ENCODE data around the gene UBXN11.

UBXN11 gene

DNA sequence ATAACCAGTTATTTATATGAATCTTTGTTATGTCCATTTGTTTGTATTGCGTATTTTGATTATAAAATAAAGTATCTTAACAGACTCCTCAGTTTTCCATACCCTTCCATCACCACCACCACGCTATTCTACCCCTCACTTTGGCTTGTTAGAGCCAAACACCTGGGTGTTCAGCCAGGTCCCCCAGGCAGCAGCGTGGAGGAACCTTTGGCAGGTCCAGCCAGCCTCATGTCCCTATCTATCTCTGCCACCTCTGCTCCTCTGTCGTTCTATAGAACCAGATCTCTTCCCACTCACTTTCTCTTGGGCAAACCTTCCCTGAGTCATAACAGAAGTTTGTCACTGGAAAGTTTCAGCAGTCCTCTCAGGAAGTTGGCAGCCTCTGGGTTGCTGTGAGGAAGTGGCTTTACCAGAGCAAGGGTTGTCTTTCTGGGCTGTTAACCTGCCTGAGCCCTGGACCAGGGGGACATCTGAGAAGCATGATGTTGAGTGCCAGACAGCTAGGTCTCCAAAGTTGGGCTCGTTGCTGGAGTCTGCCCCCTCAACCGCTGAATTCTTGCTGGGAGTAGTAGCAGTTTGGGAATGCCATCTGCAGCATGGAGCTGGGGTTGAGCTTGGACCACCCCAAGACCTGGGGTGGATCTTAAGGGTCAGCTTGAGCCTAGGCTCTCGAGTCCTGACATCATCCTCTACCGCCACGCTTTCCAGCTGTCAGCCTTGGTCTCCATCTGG is 27.5 kb downstream of the UBXN11 start:
- Histone ChIP-seq H3K27me3 (ENCODE audit: control insufficient read depth, insufficient read depth, low read length) (no peaks in the 10 kb centered on the region), H3K36me3 (ENCODE audit: control insufficient read depth, insufficient read depth, low read length) (no peaks in the 10 kb centered on the region), H3K4me1 (ENCODE audit: control insufficient read depth, insufficient read depth, low read length) (peaks cover 74% of the 10 kb centered on the region), H3K9ac (ENCODE audit: low read length) (peak overlapping the region; percentile 86), H3K4me3 (ENCODE audit: low read length) (peak overlapping the region; percentile 75), H3K9me3 (ENCODE audit: control insufficient read depth, low read length) (no peaks in the 10 kb centered on the region)

DNA sequence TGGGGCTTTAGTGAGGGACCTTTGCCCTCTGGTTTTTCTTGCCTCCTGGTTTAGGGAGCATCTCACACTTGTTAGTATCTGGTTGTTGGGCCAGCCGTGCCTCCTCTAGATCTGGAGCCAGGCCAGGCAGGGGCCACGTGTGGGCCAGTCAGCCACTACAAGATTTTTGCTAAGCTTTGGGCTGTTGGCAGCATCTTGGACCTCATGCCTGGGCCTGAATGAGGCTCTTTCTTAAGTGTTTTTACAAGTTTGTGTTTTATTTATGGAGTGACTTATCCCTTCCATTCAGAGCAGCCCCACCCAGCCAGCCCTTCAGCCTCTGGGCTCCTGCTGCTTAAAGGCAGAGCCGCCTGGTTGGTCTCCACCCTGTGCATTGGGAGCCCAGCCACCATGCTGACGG is 28.1 kb downstream of the UBXN11 start:
- H3K9me3 ChIP-seq (ENCODE audit: control insufficient read depth, low read length): no peaks in the 10 kb centered on the region

DNA sequence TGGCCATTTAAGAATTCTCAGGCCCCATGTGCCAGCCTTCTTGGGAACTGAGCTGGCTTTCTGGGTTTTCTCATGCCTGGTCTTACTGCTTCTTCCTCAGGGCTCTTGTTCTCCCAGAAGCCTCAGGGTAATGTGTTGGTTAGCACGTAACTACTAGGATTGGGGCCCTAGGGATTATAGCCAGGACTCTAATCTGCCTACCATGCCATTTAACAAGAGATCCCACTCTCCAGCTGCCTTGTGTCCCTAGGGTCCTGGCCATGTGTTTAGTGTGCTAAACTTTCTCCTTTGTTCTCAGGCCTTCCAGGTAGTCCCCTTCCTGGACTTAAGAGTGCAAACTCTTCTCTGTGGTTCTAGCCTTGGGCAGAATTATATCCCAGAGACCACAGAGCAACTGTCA is 28.7 kb downstream of the UBXN11 start:
- peaks cover 63% of the 10 kb centered on the region for H3K4me1 ChIP-seq (ENCODE audit: control insufficient read depth, insufficient read depth, low read length)
- no peaks in the 10 kb centered on the region for H3K36me3 ChIP-seq (ENCODE audit: control insufficient read depth, insufficient read depth, low read length)

More for the DNA sequence above, 28.1 kb downstream of the UBXN11 start:
- H3K36me3 ChIP-seq (ENCODE audit: control insufficient read depth, insufficient read depth, low read length): no peaks in the 10 kb centered on the region
- H3K4me1 ChIP-seq (ENCODE audit: control insufficient read depth, insufficient read depth, low read length): peaks cover 69% of the 10 kb centered on the region
- H3K27me3 ChIP-seq (ENCODE audit: control insufficient read depth, insufficient read depth, low read length): no peaks in the 10 kb centered on the region
- no peak overlapping the region for H3K4me3 ChIP-seq (ENCODE audit: low read length)
- peak overlapping the region; percentile 86 for H3K9ac ChIP-seq (ENCODE audit: low read length)

DNA sequence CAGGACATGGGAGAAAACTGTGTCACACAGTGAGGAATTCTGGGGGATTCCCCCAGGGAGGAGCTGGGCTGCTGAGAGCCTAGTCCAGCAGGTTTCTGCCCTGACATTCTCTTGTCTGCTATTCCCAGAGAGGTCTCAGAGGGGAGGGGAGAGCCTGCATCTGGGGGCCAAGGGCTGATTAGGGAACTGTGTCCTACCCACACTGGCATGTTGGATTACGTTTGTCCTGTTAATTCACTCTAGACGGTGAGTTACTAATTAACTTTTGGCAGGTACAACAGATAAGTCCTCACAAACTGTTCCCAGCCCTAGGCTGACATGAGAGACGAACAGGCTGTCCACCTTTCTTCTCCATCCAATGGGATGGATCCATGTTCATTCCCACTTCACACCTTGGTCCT is 29.2 kb downstream of the UBXN11 start:
- no peaks in the 10 kb centered on the region for H3K36me3 ChIP-seq (ENCODE audit: control insufficient read depth, insufficient read depth, low read length)
- no peaks in the 10 kb centered on the region for H3K27me3 ChIP-seq (ENCODE audit: control insufficient read depth, insufficient read depth, low read length)
- H3K9ac ChIP-seq (ENCODE audit: low read length): peak overlapping the region; percentile 86
- H3K4me1 ChIP-seq (ENCODE audit: control insufficient read depth, insufficient read depth, low read length): peaks cover 62% of the 10 kb centered on the region
- H3K4me3 ChIP-seq (ENCODE audit: low read length): no peak overlapping the region
- H3K9me3 ChIP-seq (ENCODE audit: control insufficient read depth, low read length): no peaks in the 10 kb centered on the region

More for the DNA sequence above, 28.7 kb downstream of the UBXN11 start:
- H3K9ac ChIP-seq (ENCODE audit: low read length): peak overlapping the region; percentile 86
- H3K4me3 ChIP-seq (ENCODE audit: low read length): no peak overlapping the region
- no peaks in the 10 kb centered on the region for H3K27me3 ChIP-seq (ENCODE audit: control insufficient read depth, insufficient read depth, low read length)
- H3K9me3 ChIP-seq (ENCODE audit: control insufficient read depth, low read length): no peaks in the 10 kb centered on the region

DNA sequence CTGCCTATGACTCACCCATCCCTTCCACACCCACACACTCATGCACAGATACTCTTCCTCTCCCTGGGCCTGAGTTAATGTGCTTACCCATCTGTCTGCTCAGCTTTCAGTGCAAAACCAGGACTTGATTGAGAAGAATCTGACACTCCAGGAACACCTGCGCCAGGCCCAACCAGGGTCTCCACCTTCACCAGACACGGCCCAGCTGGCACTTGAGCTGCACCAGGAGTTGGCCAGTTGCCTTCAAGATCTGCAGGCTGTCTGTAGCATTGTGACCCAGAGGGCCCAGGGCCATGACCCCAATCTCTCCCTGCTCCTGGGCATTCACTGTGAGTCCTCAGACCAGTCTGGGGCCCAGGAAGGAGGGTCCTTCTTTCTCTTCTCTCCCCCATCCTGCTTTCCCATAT is 30.0 kb downstream of the UBXN11 start:
- Histone ChIP-seq H3K4me3 (ENCODE audit: low read length) (no peak overlapping the region), H3K36me3 (ENCODE audit: control insufficient read depth, insufficient read depth, low read length) (no peaks in the 10 kb centered on the region), H3K9ac (ENCODE audit: low read length) (peak overlapping the region; percentile 86), H3K9me3 (ENCODE audit: control insufficient read depth, low read length) (no peaks in the 10 kb centered on the region), H3K4me1 (ENCODE audit: control insufficient read depth, insufficient read depth, low read length) (peaks cover 55% of the 10 kb centered on the region), H3K27me3 (ENCODE audit: control insufficient read depth, insufficient read depth, low read length) (no peaks in the 10 kb centered on the region)

DNA sequence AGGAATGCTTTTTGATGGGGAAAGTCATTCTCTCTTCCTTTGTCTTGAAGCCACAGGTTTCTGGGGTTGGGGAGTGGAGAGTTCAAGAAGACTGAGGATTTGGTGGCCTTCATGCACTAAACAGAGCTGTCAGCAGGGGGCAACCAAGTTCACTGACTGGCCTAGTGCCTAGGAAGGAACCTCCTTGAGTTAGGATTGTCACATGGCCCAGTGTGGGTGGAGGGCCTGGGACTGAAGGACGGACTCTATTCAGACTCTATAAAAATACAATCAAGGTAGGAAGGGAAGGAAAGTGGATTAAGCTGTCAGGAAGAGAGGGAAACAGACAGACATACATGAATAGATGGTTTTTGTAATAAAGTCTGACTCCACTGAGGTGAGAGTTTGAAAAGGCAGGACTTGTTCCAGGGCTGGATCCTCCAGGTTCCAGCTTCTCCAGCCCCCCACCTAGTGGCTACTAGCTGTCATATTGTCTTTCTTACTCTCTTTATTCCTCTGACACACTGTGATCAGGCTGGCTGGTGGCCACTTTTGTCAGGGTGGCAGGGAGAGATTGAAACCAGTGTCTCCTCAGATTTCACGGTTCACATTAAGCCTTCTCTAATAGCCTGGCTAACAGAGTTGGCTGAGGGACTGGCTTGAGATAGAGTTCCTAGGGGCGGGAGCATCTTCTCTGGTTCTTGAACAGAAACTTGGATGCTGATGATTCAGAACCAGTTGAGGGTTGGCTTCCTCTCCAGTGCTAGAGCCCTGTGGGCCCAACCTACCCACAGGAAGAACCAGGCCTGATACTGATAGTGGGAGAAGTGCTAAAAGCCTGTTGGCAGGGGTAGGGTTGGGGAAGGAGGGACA is 30.6 kb downstream of the UBXN11 start:
- H3K4me3 ChIP-seq (ENCODE audit: low read length): no peak overlapping the region
- H3K9ac ChIP-seq (ENCODE audit: low read length): peak overlapping the region; percentile 86
- H3K4me1 ChIP-seq (ENCODE audit: control insufficient read depth, insufficient read depth, low read length): peaks cover 49% of the 10 kb centered on the region
- no peaks in the 10 kb centered on the region for H3K36me3 ChIP-seq (ENCODE audit: control insufficient read depth, insufficient read depth, low read length)
- H3K9me3 ChIP-seq (ENCODE audit: control insufficient read depth, low read length): no peaks in the 10 kb centered on the region
- H3K27me3 ChIP-seq (ENCODE audit: control insufficient read depth, insufficient read depth, low read length): no peaks in the 10 kb centered on the region

DNA sequence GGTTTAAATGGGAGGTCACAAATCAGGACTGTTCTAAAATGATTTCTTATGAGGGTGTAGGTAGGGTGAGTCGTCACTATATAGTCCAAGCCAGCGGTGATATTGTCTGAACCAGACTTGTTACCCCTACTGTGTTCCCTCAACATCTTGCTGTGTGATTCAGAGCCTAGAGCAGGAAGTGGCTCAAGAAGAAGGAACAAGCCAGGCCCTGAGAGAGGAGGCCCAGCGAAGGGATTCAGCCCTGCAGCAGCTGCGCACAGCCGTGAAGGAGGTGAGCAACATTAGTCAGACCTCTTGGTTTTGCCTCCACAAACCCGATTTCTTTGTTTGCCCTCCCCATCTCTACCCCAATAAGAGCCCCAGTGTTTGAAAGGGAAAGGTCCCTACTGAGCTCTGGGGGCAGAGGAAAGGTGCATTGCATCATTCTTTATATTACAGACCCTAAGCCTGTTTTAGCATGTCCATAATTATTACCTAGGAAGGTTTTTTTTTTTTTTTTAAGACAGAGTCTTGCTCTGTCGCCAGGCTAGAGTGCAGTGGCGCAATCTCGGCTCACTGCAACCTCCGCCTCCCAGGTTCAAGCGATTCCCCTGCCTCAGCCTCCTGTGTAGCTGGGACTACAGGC is 31.5 kb downstream of the UBXN11 start:
- H3K4me1 ChIP-seq (ENCODE audit: control insufficient read depth, insufficient read depth, low read length): peaks cover 45% of the 10 kb centered on the region
- H3K9ac ChIP-seq (ENCODE audit: low read length): no peak overlapping the region
- H3K36me3 ChIP-seq (ENCODE audit: control insufficient read depth, insufficient read depth, low read length): no peaks in the 10 kb centered on the region
- no peaks in the 10 kb centered on the region for H3K27me3 ChIP-seq (ENCODE audit: control insufficient read depth, insufficient read depth, low read length)
- no peaks in the 10 kb centered on the region for H3K9me3 ChIP-seq (ENCODE audit: control insufficient read depth, low read length)
- no peak overlapping the region for H3K4me3 ChIP-seq (ENCODE audit: low read length)

DNA sequence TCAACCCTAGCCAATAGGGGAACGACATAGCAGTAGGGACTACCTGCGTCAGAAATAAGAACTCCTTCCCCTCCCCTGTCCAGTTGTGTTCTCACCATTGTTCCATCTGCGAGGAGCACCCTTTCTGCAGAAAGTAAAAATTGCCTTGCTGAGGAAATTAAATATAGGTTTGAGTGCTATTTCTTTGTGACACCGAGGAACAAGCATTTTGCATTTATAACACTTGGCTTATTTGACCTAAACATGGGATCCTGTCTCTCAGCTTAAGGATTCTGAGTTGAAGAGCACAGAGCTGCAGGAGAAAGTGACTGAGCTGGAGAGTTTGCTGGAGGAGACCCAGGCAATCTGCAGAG is 37.3 kb downstream of the UBXN11 start:
- Histone ChIP-seq H3K27me3 (ENCODE audit: control insufficient read depth, insufficient read depth, low read length) (no peaks in the 10 kb centered on the region), H3K9me3 (ENCODE audit: control insufficient read depth, low read length) (no peaks in the 10 kb centered on the region), H3K36me3 (ENCODE audit: control insufficient read depth, insufficient read depth, low read length) (no peaks in the 10 kb centered on the region), H3K4me1 (ENCODE audit: control insufficient read depth, insufficient read depth, low read length) (no peaks in the 10 kb centered on the region), H3K4me3 (ENCODE audit: low read length) (no peak overlapping the region), H3K9ac (ENCODE audit: low read length) (no peak overlapping the region)

DNA sequence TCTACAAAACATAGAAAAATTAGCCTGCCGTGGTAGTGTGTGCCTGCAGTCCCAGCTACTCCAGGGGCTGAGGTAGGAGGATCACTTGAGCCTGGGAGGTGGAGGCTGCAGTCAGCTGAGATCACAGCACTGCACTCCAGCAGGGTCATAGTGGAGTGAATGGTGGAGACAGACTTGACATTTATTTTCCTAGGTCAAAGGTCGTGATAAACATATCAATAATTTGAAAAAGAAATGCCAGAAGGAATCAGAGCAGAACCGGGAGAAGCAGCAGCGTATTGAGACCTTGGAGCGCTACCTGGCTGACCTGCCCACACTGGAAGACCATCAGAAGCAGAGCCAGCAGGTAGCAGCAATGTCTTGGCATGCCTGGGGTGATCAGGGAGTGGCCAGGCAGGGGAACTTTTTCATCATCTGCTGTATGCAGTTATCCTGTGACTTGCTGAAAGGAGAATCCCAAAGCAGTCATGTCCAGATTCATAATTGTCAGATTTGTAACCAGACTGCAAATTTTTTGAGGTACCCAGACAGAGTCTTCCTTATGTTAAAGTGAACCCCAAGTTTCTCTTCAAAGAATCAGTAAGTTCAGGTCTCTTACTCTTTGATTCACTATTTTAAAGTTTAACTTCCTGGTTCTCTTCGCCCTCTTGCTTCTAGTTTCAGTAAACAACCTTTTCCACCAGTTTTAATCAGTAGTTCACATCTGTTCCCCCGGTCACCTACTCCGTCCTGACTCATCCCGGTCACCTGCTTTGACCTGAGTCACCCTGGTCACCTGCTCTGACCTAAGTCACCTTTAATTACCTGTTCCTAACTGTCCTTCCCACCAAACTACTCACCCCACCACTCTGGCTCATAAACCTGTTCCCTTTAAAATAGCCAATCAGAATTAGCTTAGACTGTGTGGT is 37.9 kb downstream of the UBXN11 start:
- H3K27me3 ChIP-seq (ENCODE audit: control insufficient read depth, insufficient read depth, low read length): no peaks in the 10 kb centered on the region
- no peak overlapping the region for H3K9ac ChIP-seq (ENCODE audit: low read length)
- H3K36me3 ChIP-seq (ENCODE audit: control insufficient read depth, insufficient read depth, low read length): no peaks in the 10 kb centered on the region
- H3K4me3 ChIP-seq (ENCODE audit: low read length): no peak overlapping the region
- H3K9me3 ChIP-seq (ENCODE audit: control insufficient read depth, low read length): no peaks in the 10 kb centered on the region
- H3K4me1 ChIP-seq (ENCODE audit: control insufficient read depth, insufficient read depth, low read length): no peaks in the 10 kb centered on the region

DNA sequence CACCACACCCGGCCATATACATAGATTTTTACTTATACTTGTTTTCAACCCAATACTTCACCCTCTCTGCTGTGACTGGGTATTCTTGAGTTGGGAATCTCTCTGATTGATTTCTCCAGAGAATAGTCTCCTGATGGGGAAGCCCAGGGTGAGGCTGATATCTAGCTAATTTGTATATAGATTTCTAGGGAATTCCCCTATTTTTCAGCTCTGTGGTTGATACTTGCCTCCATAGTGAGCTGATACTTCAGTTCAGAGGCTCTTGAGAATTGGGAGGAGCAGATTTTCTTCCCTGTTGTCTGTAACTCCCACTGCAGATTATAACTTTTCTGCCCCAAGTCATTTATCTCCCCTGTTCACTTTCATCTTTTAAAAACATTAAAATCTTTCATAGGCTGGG is 41.0 kb downstream of the UBXN11 start:
- H3K27me3 ChIP-seq (ENCODE audit: control insufficient read depth, insufficient read depth, low read length): no peaks in the 10 kb centered on the region
- no peaks in the 10 kb centered on the region for H3K36me3 ChIP-seq (ENCODE audit: control insufficient read depth, insufficient read depth, low read length)
- H3K9ac ChIP-seq (ENCODE audit: low read length): no peak overlapping the region
- H3K4me3 ChIP-seq (ENCODE audit: low read length): no peak overlapping the region
- H3K4me1 ChIP-seq (ENCODE audit: control insufficient read depth, insufficient read depth, low read length): no peaks in the 10 kb centered on the region
- H3K9me3 ChIP-seq (ENCODE audit: control insufficient read depth, low read length): no peaks in the 10 kb centered on the region

DNA sequence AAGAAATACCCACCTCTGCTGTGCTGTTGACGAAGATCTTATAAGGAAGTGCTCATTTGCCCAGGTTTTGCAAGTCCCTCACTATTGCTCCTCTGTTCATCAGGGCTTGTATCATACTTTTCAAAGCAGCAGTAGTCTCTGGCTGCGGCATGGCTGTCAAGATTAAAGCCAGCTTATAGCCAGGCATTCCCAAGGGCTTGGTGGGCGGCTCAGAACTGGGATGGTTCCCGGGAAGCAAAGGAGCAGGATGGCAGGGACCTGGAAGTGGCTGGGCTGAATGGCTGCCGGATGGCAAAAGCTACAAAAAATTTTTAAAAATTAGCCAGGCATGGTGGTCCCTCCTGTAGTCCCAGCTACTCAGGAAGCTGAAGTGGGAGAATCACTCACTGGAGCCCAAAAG is 43.2 kb downstream of the UBXN11 start:
- H3K4me3 ChIP-seq (ENCODE audit: low read length): no peak overlapping the region
- H3K27me3 ChIP-seq (ENCODE audit: control insufficient read depth, insufficient read depth, low read length): no peaks in the 10 kb centered on the region
- no peak overlapping the region for H3K9ac ChIP-seq (ENCODE audit: low read length)
- H3K36me3 ChIP-seq (ENCODE audit: control insufficient read depth, insufficient read depth, low read length): peaks cover 6% of the 10 kb centered on the region
- no peaks in the 10 kb centered on the region for H3K4me1 ChIP-seq (ENCODE audit: control insufficient read depth, insufficient read depth, low read length)
- no peaks in the 10 kb centered on the region for H3K9me3 ChIP-seq (ENCODE audit: control insufficient read depth, low read length)

Measured in mucosa of stomach (tissue), 1 donor.